GM18873 (cell line): ENCODE measurements around the gene CYTL1.
"Not testable (repeated sequence)": the region's sequence is repeated elsewhere in the genome, so short reads cannot be mapped to it uniquely, and the experiment has no call there.

Source experiments
- ATAC-seq: cut with Tn5 transposase; IDR thresholded peaks from one replicate; pipeline ENCODE4 v1.9.1; 2021; ENCODE audit warnings: mild to moderate bottlenecking, moderate library complexity, moderate number of reproducible peaks; ENCODE audit not compliant: unreplicated experiment, low FRiP score

The CYTL1 gene

GRCh38 chr4:5034206-5034605 lies 14.9 kb upstream of the CYTL1 start:
- no peak for ATAC-seq

DNA sequence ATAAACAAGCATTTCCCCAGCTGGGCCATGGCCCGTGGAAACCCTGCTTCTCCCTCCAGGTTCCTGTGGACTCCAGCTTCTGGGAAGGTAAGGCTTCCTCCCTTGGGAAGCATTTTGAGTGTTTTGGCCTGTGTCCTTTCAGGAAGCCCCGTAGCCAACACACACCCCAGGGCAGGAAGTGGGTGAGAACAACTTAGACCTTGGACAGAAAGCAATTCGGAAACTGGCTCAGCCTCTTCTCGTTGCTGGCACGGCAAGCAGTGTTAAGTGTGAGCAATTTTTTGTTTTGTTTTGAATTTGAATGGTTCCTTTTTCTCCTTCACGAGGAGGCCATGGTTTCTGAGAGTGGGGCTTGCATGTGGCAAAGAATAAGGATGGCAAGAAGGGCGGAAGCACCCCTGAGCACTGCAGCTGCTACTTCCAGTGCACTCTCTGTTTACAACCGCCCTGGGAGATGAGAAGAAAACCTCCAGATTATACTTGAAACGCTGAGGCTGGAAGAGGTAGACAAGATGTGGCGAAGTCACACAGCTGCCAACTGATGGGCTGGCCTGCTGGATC lies 14.1 kb upstream of the CYTL1 start:
- ATAC-seq, result no peak

DNA sequence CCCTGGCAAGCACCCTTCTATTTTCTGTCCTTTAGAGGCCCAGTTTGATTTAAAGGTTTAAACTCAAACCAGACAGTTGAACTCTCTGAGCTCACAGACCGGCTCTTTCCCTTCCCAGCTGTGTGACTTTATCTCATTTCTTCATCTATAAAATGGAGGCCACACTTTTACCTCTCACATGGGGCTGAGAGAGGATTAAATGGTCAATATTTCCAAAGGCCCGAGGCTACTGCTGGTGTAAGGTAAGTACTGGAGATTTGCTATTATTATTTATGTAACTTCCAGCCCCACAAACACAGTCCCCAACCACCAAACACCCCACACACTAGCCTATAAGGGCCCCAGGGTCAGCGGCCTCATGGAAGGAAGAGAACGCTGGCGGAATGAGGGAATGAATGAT lies 13.6 kb upstream of the CYTL1 start:
- no peak for ATAC-seq

DNA sequence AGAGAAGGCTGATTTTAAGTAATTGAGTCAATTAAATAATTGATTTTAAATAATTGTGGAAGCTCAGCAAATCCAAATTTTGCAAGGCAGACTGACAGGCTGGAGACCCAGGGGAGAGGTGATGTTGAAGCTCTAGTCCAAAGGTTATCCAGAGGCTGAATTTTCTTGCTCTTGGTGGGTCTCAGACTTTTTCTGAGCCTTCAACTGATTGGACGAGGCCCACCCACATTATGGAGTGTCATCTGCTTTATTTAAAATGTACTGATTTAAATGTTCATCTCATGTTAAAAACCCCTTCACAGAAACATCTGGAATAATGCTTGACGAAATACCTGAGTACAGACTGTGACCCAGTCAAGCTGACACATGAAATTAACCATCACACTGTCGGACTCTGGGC lies 11.7 kb upstream of the CYTL1 start:
- no peak for ATAC-seq

- ATAC-seq, result no peak
Observed at GRCh38 chr4:5030221-5030620, 11.0 kb upstream of the CYTL1 start.

GRCh38 chr4:5029447-5029846 lies 10.2 kb upstream of the CYTL1 start:
- no peak for ATAC-seq

- no peak for ATAC-seq
Observed at GRCh38 chr4:5028480-5028879, 9.2 kb upstream of the CYTL1 start.

DNA sequence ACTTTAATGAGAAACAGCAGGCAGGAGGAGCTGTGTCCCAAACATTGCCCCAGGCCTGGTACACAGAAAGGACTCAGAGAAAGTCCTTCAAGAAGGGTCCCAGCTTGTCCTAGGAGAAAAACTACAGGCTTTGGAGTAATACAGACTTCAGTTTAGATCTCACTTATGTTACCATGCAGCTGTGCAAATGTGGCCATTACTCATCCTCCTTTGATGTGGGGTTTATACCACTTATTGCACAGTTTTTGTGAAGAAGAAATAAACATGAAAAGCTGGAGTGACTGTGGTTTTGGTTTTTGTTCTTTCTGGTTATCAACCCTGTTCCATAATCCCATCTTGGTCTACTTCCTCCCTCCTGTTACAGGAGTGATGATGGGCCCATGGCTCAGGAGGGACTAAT lies 8.1 kb upstream of the CYTL1 start:
- ATAC-seq, result no peak

- ATAC-seq, result no peak
Observed at GRCh38 chr4:5026371-5026770, 7.1 kb upstream of the CYTL1 start.

GRCh38 chr4:5024673-5025072 lies 5.4 kb upstream of the CYTL1 start:
- no peak for ATAC-seq

GRCh38 chr4:5021546-5021945 lies 2.3 kb upstream of the CYTL1 start:
- ATAC-seq, result no peak

DNA sequence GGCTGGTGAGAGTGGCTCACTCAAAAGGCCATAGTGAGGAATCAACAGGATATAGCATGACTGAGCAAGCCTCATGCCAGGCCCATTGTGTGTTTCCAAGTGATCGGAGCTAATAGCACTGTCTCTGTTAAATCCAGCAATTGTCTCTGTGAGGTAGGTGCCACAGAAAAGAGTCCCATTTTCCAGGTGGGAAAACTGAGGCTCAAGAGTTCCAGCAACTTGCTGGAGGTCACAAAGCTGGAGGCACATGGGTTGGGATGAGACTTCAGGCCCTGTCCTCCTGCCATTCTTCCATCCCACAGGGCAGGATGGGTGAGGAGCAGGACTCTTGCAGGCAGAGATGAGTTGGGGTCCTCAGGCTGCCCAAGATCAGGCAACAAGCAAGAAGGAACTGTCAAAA lies 1.1 kb upstream of the CYTL1 start:
- ATAC-seq, result no peak

DNA sequence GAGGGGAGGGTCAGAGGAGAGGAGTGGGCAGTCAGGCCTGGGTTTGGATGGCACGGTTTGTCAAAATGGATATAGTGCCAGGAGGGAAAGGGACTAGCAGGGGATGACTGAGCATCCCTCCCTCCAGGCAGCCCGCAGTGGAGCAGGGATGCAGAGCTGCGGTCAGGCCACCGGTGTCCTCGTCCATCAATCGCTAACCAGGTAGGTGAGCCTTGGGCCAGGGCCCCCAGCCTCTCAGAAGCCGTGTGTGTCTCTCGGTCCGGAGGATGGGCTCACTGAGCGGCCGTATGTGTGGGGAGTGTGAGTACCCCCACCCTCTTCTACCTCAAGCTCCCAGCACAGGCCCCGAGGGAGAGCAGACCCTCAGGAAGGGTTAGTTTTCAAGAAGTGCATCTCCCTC lies 538 bp upstream of the CYTL1 start:
- ATAC-seq, result no peak

DNA sequence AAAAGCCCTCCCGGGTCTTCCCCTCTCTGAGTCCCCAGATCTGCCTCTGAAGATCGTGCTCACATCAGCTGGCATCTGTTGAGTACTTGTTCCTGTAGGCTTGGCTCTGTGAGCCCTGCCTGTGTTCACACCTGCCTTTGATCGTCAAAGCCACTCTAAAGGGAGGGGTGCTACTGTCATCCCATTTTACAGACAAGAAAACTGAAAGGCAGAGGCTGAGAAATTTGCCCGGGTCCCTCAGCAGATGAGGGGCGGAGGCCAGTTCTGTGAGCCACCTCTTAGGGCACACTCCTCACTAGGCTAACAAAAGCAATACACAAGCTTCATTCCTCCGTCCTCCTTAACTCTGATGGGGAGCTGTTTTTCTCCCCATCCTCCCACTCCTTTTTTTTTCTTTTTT lies 655 bp downstream of the CYTL1 start:
- ATAC-seq, result no peak

DNA sequence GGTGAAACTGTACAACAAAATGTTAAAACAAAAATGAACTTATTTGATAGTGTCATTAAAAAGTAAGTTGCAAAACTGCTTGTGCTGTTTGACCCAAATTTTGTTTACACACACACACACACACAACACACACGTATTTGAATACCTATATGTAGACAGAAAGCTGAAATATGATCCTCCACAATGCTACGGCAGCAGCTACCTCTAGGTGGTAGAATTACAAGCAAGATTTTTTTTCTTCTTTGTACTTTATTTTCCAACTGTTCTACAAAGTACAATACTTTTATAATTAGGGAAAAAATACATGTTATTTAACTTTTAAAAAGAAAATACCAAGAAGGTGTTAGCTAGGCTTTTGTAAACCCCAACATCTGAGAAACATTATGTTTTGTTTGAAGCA lies 1.2 kb downstream of the CYTL1 start:
- ATAC-seq, result no peak

GRCh38 chr4:5014007-5014682 lies 5.1 kb downstream of the CYTL1 start:
- ATAC-seq, result no peak

GRCh38 chr4:5012958-5013357 lies 6.3 kb downstream of the CYTL1 start:
- ATAC-seq, result no peak

- ATAC-seq, result no peak
Observed at GRCh38 chr4:5012244-5012898, 6.9 kb downstream of the CYTL1 start.

GRCh38 chr4:5010984-5011383 lies 8.3 kb downstream of the CYTL1 start:
- ATAC-seq, result no peak

DNA sequence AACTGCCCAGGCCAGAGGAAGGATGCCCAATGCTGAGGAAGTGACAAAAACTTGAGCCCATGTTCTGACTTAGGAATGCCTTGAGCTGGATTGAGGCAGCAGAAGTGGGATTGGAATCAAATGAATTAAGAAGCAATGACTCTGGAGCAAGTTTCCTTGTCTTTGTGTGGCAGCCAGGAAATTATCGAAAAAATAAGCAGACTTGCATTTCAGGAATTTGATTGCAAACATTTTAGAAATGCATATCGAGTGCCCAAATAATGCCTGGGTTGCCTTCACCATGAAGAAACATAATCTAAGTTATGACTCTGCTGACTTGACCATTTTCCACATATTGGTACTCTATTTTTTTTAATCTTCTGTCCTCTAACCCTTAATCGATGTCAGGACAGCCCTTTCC lies 9.5 kb downstream of the CYTL1 start:
- no peak for ATAC-seq

DNA sequence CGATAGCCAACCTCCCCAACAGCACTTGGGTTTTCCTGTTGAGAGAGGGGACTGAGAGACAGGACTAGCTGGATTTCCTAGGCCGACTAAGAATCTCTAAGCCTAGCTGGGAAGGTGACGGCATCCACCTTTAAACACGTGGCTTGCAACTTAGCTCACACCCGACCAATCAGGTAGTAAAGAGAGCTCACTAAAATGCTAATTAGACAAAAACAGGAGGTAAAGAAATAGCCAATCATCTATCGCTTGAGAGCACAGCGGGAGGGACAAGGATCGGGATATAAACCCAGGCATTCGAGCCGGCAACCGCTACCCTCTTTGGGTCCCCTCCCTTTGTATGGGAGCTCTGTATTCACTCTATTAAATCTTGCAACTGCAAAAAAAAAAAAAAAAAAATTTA lies 12.3 kb downstream of the CYTL1 start:
- not testable (repeated sequence) for ATAC-seq

DNA sequence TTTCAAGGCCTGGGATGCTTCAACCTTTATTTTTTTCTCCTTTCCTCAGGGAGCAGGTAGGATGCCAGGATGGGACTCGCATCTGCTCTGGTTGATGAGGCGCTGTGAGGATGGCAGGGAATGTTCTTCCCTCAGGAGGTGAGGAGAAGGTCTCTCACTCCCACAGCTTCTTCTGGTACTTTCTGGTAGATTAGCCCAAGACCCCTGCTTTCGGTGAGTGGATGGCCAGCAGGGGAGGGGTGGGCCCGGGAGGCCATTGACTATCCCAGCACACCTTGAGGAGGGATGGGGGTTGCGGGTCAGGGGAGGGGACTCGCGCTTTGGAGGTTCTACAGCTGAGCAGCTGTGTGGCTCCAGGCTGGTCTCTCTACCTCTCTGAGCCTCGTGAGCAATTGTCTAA lies 14.8 kb downstream of the CYTL1 start:
- ATAC-seq, result no peak
